ENCODE measurements around the gene TBC1D8B. TPM values are rescaled to one million over a fixed set of nuclear protein-coding genes. Genes with fewer than 3 reads are reported as not detected.
"Not testable (repeated sequence)": the region's sequence is repeated elsewhere in the genome, so short reads cannot be mapped to it uniquely, and the experiment has no call there.

The TBC1D8B gene
- total RNA-seq, 4 donors from 2014 or later = 1.8 to 3.0 (median 2.3) TPM

- no peak for DNase-seq (ENCODE audit: low spot score in 2 of 2)
- H3K4me3 ChIP-seq (ENCODE audit: low read depth, poor library complexity, severe bottlenecking) = no peak overlapping the region
- TF ChIP-seq POLR2A (IDR thresholded peaks at IDR 0.05) (no peak), CTCF (IDR thresholded peaks at IDR 0.05) (no peak)
- intact Hi-C loops (cut with DNase I; ENCODE audit: low total_unique reads) = no loop called here
- WGBS, 2 donors = 86 to 100% methylated on average over 7 to 8 of the region's 9 CpGs
These were observed 61.2 kb downstream of the TBC1D8B start for GRCh38 chrX:106863697-106864096.

GRCh38 chrX:106872796-106873195 lies 70.3 kb downstream of the TBC1D8B start:
- H3K4me3 ChIP-seq (ENCODE audit: low read depth, poor library complexity, severe bottlenecking); DNase-seq (ENCODE audit: low spot score in 2 of 2); intact Hi-C loops (cut with DNase I; ENCODE audit: low total_unique reads): not testable (repeated sequence)
- 95 to 97% methylated on average over 2 of the region's 2 CpGs for WGBS, 2 donors

- no peak for DNase-seq (ENCODE audit: low spot score in 2 of 2)
- intact Hi-C loops (cut with DNase I; ENCODE audit: low total_unique reads) = no loop called here
- WGBS, 2 donors = 53 to 55% methylated on average over 2 of the region's 2 CpGs
- H3K4me3 ChIP-seq (ENCODE audit: low read depth, poor library complexity, severe bottlenecking) = no peak overlapping the region
- no peak for TF ChIP-seq CTCF (IDR thresholded peaks at IDR 0.05)
- TF ChIP-seq POLR2A (IDR thresholded peaks at IDR 0.05) = no peak
These were observed 71.6 kb downstream of the TBC1D8B start for GRCh38 chrX:106874075-106874474.

GRCh38 chrX:106875151-106875550 lies 72.7 kb downstream of the TBC1D8B start:
- no peak for TF ChIP-seq POLR2A (IDR thresholded peaks at IDR 0.05)
- no peak for DNase-seq (ENCODE audit: low spot score in 2 of 2)
- 86 to 94% methylated on average over 1 of the region's 1 CpG for WGBS, 2 donors
- intact Hi-C loops (cut with DNase I; ENCODE audit: low total_unique reads) = no loop called here
- H3K4me3 ChIP-seq (ENCODE audit: low read depth, poor library complexity, severe bottlenecking) = no peak overlapping the region

- no peak for TF ChIP-seq POLR2A (IDR thresholded peaks at IDR 0.05)
- H3K4me3 ChIP-seq (ENCODE audit: low read depth, poor library complexity, severe bottlenecking) = no peak overlapping the region
- no peak for DNase-seq (ENCODE audit: low spot score in 2 of 2)
- 80 to 88% methylated on average over 1 of the region's 1 CpG for WGBS, 2 donors
- intact Hi-C loops (cut with DNase I; ENCODE audit: low total_unique reads) = no loop called here
These were observed 87.0 kb downstream of the TBC1D8B start for GRCh38 chrX:106889468-106889867.

GRCh38 chrX:106891762-106892460 lies 89.4 kb downstream of the TBC1D8B start:
- intact Hi-C loops (cut with DNase I; ENCODE audit: low total_unique reads) = no loop called here
- no peak overlapping the region for H3K4me3 ChIP-seq (ENCODE audit: low read depth, poor library complexity, severe bottlenecking)
- DNase-seq (ENCODE audit: low spot score in 2 of 2) = no peak
- 56 to 57% methylated on average over 6 to 7 of the region's 7 CpGs for WGBS, 2 donors
- no peak for TF ChIP-seq CTCF (IDR thresholded peaks at IDR 0.05)

GRCh38 chrX:106894392-106894909 lies 92.0 kb downstream of the TBC1D8B start:
- intact Hi-C loops (cut with DNase I; ENCODE audit: low total_unique reads) = no loop called here
- 12 to 18% methylated on average over 5 to 6 of the region's 6 CpGs for WGBS, 2 donors
- no peak overlapping the region for H3K4me3 ChIP-seq (ENCODE audit: low read depth, poor library complexity, severe bottlenecking)
- DNase-seq (ENCODE audit: low spot score in 2 of 2) = no peak
- TF ChIP-seq POLR2A (IDR thresholded peaks at IDR 0.05) (no peak), CTCF (IDR thresholded peaks at IDR 0.05) (no peak)

Data from lower leg skin (tissue), 4 donors.